SKM-1 treated with dmso at 0.1 percent for 144 hours (cell line): ENCODE data around the gene PTGER1.

Experiments
- DNase-seq: peaks from one replicate; lab custom pipeline; 2025; ENCODE audit not compliant: unreplicated experiment; lab: John Stamatoyannopoulos, UW

The PTGER1 gene

GRCh38 chr19:14503285-14503684, 28.1 kb upstream of the PTGER1 start:
- no peak for DNase-seq

- DNase-seq: no peak
Observed at GRCh38 chr19:14502334-14503092, 27.4 kb upstream of the PTGER1 start.

GRCh38 chr19:14497228-14497921, 22.2 kb upstream of the PTGER1 start:
- no peak for DNase-seq

- DNase-seq: no peak
Observed at GRCh38 chr19:14496834-14497227, 21.7 kb upstream of the PTGER1 start.

GRCh38 chr19:14496029-14496833, 21.1 kb upstream of the PTGER1 start, which contains the start of gene GIPC1:
Gene GIPC1, minus strand, starts transcription at chr19:14496127. Its CDS starts 13,151 bp downstream, at chr19:14482976.
- DNase-seq: peak; percentile 96

- DNase-seq: no peak
Observed at GRCh38 chr19:14495672-14496028, 20.5 kb upstream of the PTGER1 start.

- DNase-seq: no peak
Observed at GRCh38 chr19:14494910-14495671, 19.9 kb upstream of the PTGER1 start.

GRCh38 chr19:14494411-14494810, 19.3 kb upstream of the PTGER1 start:
- DNase-seq: no peak

GRCh38 chr19:14492756-14493337, 17.7 kb upstream of the PTGER1 start:
- no peak for DNase-seq

GRCh38 chr19:14487370-14488125, 12.4 kb upstream of the PTGER1 start:
- DNase-seq: no peak

GRCh38 chr19:14482172-14482941, 7.2 kb upstream of the PTGER1 start:
- no peak for DNase-seq

GRCh38 chr19:14480700-14481079, 5.5 kb upstream of the PTGER1 start:
- DNase-seq: no peak

GRCh38 chr19:14479975-14480699, 5.0 kb upstream of the PTGER1 start:
- DNase-seq: no peak

GRCh38 chr19:14479309-14479974, 4.3 kb upstream of the PTGER1 start:
- no peak for DNase-seq

GRCh38 chr19:14478113-14478545, 3.0 kb upstream of the PTGER1 start:
- no peak for DNase-seq

- DNase-seq: no peak
Observed at GRCh38 chr19:14477418-14478112, 2.4 kb upstream of the PTGER1 start.

GRCh38 chr19:14476673-14477401, 1.7 kb upstream of the PTGER1 start:
- DNase-seq: peak; percentile 33
